NCI-H146 (cell line): ENCODE measurements around the gene SLC5A5.

Source experiments
- DNase-seq: peaks from one replicate; lab custom pipeline; 2025; lab: John Stamatoyannopoulos, UW

The SLC5A5 gene

DNA sequence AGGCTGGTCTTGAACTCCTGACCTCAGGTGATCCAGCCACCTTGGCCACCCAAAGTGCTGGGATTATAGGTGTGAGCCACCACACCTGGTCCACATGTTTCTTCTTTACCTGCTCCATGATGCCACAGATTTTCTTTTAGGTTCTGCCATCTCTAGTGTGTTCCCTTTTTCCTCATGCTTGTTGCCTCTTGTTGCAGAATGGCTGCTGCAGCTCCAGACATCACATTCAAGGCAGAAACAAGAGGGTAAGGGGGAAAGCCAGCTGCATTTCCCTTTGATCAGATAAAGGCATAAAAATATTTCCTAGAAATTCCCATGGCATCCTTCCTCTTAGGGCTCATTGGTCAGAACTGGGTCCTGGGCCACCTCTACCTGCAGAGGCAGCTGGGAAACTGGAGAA is 48.8 kb downstream of the SLC5A5 start:
- DNase-seq, result no peak

GRCh38 chr19:17922138-17922537 is 50.4 kb downstream of the SLC5A5 start:
- DNase-seq, result no peak

- DNase-seq, result no peak
Observed at GRCh38 chr19:17926044-17926443, 54.3 kb downstream of the SLC5A5 start.

GRCh38 chr19:17929056-17929455 is 57.3 kb downstream of the SLC5A5 start:
- DNase-seq, result no peak

DNA sequence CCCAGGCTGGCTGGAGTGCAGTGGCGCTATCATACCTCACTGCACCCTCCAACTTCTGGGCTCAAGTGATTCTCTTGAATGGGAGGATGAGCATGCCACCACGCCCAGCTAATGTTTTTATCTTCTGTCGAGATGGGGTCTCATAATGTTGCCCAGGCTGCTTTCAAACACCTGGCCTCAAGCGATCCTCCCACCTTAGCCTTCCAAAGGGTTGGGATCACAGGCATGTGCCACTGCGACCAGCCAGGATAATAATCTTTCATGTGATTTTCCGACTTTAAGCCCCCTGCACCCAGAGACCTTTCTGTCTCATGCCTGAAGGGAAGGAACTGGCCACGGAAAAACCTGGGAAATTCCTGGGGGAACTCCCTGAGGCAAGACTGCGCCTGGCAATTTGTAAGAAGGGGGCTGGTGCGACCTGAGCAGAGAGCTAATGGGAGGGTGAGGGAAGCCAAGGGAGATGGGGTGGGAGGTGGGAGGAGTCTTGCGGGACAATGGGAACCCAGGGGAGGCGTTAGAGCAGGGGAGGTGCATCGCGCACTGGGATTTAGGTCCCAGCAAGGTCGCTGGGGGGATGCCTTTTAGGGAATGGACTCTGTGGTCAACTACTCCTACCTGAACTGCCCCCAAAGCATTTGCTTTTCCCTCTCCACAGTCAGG is 59.9 kb downstream of the SLC5A5 start:
- peak; percentile 58 for DNase-seq

DNA sequence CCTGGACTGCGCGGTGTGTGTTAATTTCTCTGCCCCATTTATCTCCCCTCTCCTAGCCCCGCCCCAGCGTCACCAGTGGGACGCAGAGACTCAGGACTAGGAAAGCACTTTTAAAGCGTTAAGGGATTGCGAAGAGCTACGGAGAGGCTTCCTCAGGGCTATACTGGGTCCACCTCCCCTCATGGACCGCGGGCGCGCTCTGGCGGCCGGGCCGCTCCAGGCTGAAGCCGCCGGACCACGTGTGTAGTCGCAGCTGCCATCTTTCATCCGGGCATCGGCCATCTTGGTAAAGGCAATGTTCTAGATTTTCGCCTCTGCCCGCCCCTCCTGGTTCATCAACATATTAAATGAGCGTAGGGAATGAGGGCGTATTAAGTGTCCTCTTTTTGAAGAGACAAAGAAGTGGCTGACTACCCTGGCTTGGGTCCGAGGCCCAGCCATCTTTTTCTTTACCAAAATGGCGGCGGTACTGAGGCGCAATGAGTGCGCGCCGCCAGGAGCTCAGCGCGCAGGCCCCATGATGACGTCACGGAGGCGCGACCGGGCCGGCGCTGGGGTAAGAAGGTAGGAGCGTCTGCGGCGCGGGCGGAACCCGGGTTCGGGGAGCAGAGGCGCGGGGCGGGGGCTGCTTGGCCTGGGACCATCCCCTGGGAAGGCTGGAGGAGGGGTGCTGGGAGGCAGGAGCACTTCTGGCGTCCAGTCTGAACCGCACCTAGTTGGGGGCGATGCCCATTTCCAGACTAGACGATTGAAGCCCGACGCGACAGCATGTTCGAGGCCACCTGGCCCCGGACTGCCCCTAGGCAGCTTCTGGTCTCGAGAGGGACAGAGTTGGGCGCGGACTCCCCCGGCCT is 61.0 kb downstream of the SLC5A5 start, which contains the start of gene CCDC124:
CCDC124 (plus strand) TSS at position 531 of the 854 bp plus-strand sequence. CDS start 3,406 bp downstream, outside the sequence.
- DNase-seq, result peak; percentile 94

GRCh38 chr19:17933414-17934129 is 61.8 kb downstream of the SLC5A5 start:
- DNase-seq, result no peak

DNA sequence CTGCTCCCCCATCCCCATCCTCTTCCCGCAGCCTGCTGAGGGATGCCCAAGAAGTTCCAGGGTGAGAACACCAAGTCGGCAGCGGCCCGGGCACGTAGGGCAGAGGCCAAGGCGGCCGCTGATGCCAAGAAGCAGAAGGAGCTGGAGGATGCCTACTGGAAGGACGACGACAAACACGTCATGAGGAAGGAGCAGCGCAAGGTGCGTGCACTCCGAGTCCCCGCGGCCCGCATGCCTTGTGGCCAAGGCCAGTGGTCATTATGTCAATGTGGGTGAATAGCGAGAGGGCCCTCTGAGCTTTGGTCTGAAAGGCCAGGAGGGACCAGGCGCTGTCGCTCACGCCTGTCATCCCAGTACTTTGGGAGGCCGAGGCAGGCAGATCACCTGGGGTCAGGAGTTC is 64.6 kb downstream of the SLC5A5 start:
- DNase-seq, result no peak

GRCh38 chr19:17937371-17937900 is 65.7 kb downstream of the SLC5A5 start:
- no peak for DNase-seq

DNA sequence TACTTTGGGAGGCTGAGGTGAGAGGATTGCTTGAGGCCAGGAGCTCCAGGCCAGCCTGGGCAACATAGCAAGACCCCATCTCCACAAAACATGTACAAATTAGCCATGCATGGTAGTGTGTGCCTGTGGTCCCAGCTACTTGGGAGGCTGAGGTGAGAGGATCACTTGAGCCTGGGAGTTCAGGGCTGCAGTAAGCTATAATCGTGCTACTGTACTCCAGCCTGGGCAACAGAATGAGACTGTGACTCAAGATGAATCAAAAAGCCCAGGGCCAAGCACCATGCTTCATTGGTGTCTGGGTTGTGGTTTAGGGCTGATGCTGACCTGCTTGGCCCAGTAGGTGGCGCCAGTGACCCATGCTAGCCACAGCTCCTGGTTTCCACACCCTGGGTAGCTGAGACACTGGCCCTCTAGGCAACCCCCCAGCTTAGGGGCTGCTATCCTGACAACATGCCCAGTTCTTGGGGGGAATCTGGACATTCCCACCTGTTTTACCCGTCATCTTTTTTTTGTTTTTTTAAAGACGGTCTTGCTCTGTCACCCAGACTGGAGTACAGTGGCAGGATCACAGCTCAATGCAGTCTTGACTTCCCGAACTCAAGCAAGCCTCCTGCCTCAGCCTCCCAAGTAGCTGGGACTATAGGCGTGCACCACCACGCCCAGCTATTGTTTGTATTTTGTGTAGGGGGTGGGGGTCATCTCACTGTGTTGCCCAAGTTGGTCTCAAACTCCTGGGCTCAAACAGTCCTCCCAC is 66.5 kb downstream of the SLC5A5 start:
- peak; percentile 58 for DNase-seq

- no peak for DNase-seq
Observed at GRCh38 chr19:17942181-17942580, 70.4 kb downstream of the SLC5A5 start.

DNA sequence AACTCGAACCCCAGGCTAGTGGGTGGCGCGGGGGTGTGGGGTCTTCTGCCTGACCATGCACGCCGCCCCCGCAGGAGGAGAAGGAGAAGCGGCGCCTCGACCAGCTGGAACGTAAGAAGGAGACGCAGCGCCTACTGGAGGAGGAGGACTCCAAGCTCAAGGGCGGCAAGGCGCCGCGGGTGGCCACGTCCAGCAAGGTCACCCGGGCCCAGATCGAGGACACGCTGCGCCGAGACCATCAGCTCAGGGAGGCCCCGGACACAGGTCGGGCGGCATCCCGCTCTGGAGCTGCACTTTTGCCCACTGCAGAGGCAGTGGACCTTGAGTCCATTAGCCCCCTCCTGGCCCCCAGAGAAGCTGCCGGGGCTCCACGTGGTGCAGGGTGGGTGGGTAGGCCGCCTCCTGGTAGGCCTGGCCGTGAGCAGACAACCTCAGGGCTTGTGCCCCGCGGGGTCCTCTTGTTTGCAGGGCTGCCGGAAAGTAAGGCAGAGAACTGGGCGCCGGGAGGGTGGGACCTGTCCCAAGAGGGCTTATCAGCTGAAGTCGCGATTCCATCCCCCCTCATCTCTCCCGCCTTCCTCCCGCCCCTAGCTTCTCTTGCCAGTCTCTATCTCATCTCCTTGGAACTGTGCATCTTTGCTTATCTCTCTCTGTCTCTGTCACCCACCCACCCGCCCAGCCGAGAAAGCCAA is 71.0 kb downstream of the SLC5A5 start:
- DNase-seq, result no peak

GRCh38 chr19:17943274-17944221 is 71.8 kb downstream of the SLC5A5 start:
- DNase-seq, result no peak

- no peak for DNase-seq
Observed at GRCh38 chr19:17944301-17944700, 72.6 kb downstream of the SLC5A5 start.
